Measurements from ENCODE around the gene SMYD3. TPM values are rescaled to one million over a fixed set of nuclear protein-coding genes. Genes with fewer than 3 reads are reported as not detected.

Gene SMYD3
- polyA plus RNA-seq, 1 donor from 2014 or later = 48.6 TPM

GRCh38 chr1:246526915-246527314, 19.8 kb upstream of the SMYD3 start:
- Histone ChIP-seq H3F3A (ENCODE audit: insufficient read depth, low read length, poor library complexity, severe bottlenecking) (no peaks in the 10 kb centered on the region), H2AFZ (ENCODE audit: low read depth, low read length) (no peak overlapping the region), H3K9me2 (ENCODE audit: insufficient read depth, low read length) (no peaks in the 10 kb centered on the region), H3K9me3 (ENCODE audit: low read length) (no peaks in the 10 kb centered on the region), H3K4me3 (ENCODE audit: low read length) (no peak overlapping the region), H3K4me2 (ENCODE audit: low read length) (no peak overlapping the region), H3K79me2 (replicated peaks; ENCODE audit: insufficient read depth, low read length) (no peaks in the 10 kb centered on the region), H3K9ac (ENCODE audit: low read length) (no peak overlapping the region), H4K20me1 (ENCODE audit: insufficient read depth) (no peaks in the 10 kb centered on the region), H3K27ac (ENCODE audit: low read length) (no peak overlapping the region), H3K27me3 (ENCODE audit: insufficient read depth, low read depth, low read length) (no peaks in the 10 kb centered on the region), H3K36me3 (ENCODE audit: insufficient read depth, low read length) (no peaks in the 10 kb centered on the region)
- no peak for TF ChIP-seq EZH2 (IDR thresholded peaks at IDR 0.05; ENCODE audit: borderline replicate concordance, insufficient read depth, low read length, poor library complexity, severe bottlenecking)
- TF ChIP-seq EP300 (conservative IDR thresholded peaks at IDR 0.05; ENCODE audit: poor library complexity, severe bottlenecking) = no peak
- no peak for TF ChIP-seq RAD21 (conservative IDR thresholded peaks at IDR 0.05)
- TF ChIP-seq POLR2AphosphoS5 (IDR thresholded peaks at IDR 0.05) = no peak
- TF ChIP-seq TAF1 (IDR thresholded peaks at IDR 0.05; ENCODE audit: low read depth) = no peak
- no peak for TF ChIP-seq REST (IDR thresholded peaks at IDR 0.05; ENCODE audit: borderline replicate concordance)
- no peak for TF ChIP-seq CTCF (IDR thresholded peaks at IDR 0.05; ENCODE audit: poor library complexity, severe bottlenecking)
- no peak for TF ChIP-seq SMC3 (conservative IDR thresholded peaks at IDR 0.05; ENCODE audit: poor library complexity)
- no peak for TF ChIP-seq MXI1 (conservative IDR thresholded peaks at IDR 0.05; ENCODE audit: poor library complexity, severe bottlenecking)

- no peak overlapping the region for H2AFZ ChIP-seq (ENCODE audit: low read depth, low read length)
- H3K79me2 ChIP-seq (replicated peaks; ENCODE audit: insufficient read depth, low read length) = no peaks in the 10 kb centered on the region
- no peaks in the 10 kb centered on the region for H3K9me3 ChIP-seq (ENCODE audit: low read length)
- no peak overlapping the region for H3K27ac ChIP-seq (ENCODE audit: low read length)
- H3K36me3 ChIP-seq (ENCODE audit: insufficient read depth, low read length) = no peaks in the 10 kb centered on the region
- TF ChIP-seq EZH2 (IDR thresholded peaks at IDR 0.05; ENCODE audit: borderline replicate concordance, insufficient read depth, low read length, poor library complexity, severe bottlenecking) = no peak
- TF ChIP-seq CTCF (IDR thresholded peaks at IDR 0.05; ENCODE audit: poor library complexity, severe bottlenecking) = no peak
- no peak for TF ChIP-seq MXI1 (conservative IDR thresholded peaks at IDR 0.05; ENCODE audit: poor library complexity, severe bottlenecking)
- TF ChIP-seq POLR2AphosphoS5 (IDR thresholded peaks at IDR 0.05) = no peak
- H4K20me1 ChIP-seq (ENCODE audit: insufficient read depth) = no peaks in the 10 kb centered on the region
- H3K4me2 ChIP-seq (ENCODE audit: low read length) = no peak overlapping the region
- H3F3A ChIP-seq (ENCODE audit: insufficient read depth, low read length, poor library complexity, severe bottlenecking) = no peaks in the 10 kb centered on the region
- H3K4me3 ChIP-seq (ENCODE audit: low read length) = no peak overlapping the region
- no peak overlapping the region for H3K9ac ChIP-seq (ENCODE audit: low read length)
- no peaks in the 10 kb centered on the region for H3K9me2 ChIP-seq (ENCODE audit: insufficient read depth, low read length)
- no peaks in the 10 kb centered on the region for H3K27me3 ChIP-seq (ENCODE audit: insufficient read depth, low read depth, low read length)
These were observed 19.3 kb upstream of the SMYD3 start for GRCh38 chr1:246526380-246526779.

Data from neural cell (in vitro differentiated cells).